BLaER1 treated with 17β-estradiol and CSF1 and Interleukin-3, amounts not matched to agents 10 nM and 100 nM (cell line): ENCODE results near the gene COMMD9.

Experiments
- H3K27ac ChIP-seq, 11 experiments: shearing (Covaris generic); formaldehyde crosslinking; 2 replicates each; pipeline ENCODE4 v1.8.1; 2022
- H3K27me3 ChIP-seq, 11 experiments: shearing (Covaris generic); formaldehyde crosslinking; 2 replicates each; pipeline ENCODE4 v1.8.1; 2022
- H3K36me3 ChIP-seq, 11 experiments: shearing (Covaris generic); formaldehyde crosslinking; 2 replicates each; pipeline ENCODE4 v1.8.1; 2022
- H3K4me1 ChIP-seq, 10 experiments: shearing (Covaris generic); formaldehyde crosslinking; 2 replicates each; pipeline ENCODE4 v1.8.1; 2022
- H3K4me2 ChIP-seq, 11 experiments: shearing (Covaris generic); formaldehyde crosslinking; 2 replicates each; pipeline ENCODE4 v1.8.1; 2022
- H3K4me3 ChIP-seq, 10 experiments: shearing (Covaris generic); formaldehyde crosslinking; 2 replicates each; pipeline ENCODE4 v1.8.1; 2022
- H3K9ac ChIP-seq, 11 experiments: shearing (Covaris generic); formaldehyde crosslinking; 2 replicates each; pipeline ENCODE4 v1.8.1; 2022
- H3K9me3 ChIP-seq, 11 experiments: shearing (Covaris generic); formaldehyde crosslinking; replicated peaks in 1 of 11; 2 replicates each; pipeline ENCODE4 v1.8.1; 2022
- H4K20me1 ChIP-seq, 11 experiments: shearing (Covaris generic); formaldehyde crosslinking; 2 replicates each; pipeline ENCODE4 v1.8.1; 2022
- Cebpa-rat ChIP-seq, 11 experiments: shearing (Covaris generic); IDR thresholded peaks; 2 replicates each; pipeline ENCODE4 v1.8.1; 2022

COMMD9 gene

GRCh38 chr11:36238881-36239280 is 50.3 kb downstream of the COMMD9 start:
- Histone ChIP-seq H3K36me3 (peaks cover 0 to 30% (median 8%) of the 10 kb centered on the region in 11 experiments; a peak in 7 of 22 replicates), H3K27ac (no peak overlapping the region), H3K9me3 (peaks cover 0 to 13% (median 0%) of the 10 kb centered on the region in 11 experiments; a peak in 2 of 22 replicates), H3K27me3 (no peaks in the 10 kb centered on the region), H3K4me1 (peaks cover 0 to 44% (median 7%) of the 10 kb centered on the region in 10 experiments; a peak in 8 of 20 replicates), H3K4me2 (peak overlapping the region in 2 of 11 experiments; percentile 18 to 32; a peak in 4 of 22 replicates), H3K9ac (no peak overlapping the region), H3K4me3 (no peak overlapping the region), H4K20me1 (no peaks in the 10 kb centered on the region)
- TF ChIP-seq Cebpa-rat (IDR thresholded peaks at IDR 0.05) = no peak

- no peak for TF ChIP-seq Cebpa-rat (IDR thresholded peaks at IDR 0.05)
- no peak overlapping the region for H3K9ac ChIP-seq
- peaks cover 0 to 44% (median 7%) of the 10 kb centered on the region in 10 experiments; a peak in 8 of 20 replicates for H3K4me1 ChIP-seq
- H3K4me3 ChIP-seq = no peak overlapping the region
- H3K36me3 ChIP-seq = peaks cover 0 to 30% (median 8%) of the 10 kb centered on the region in 11 experiments; a peak in 7 of 22 replicates
- H4K20me1 ChIP-seq = no peaks in the 10 kb centered on the region
- peak overlapping the region in 2 of 11 experiments; percentile 15 to 18; a peak in 2 of 22 replicates for H3K4me2 ChIP-seq
- H3K27me3 ChIP-seq = no peaks in the 10 kb centered on the region
- H3K9me3 ChIP-seq = peaks cover 0 to 13% (median 0%) of the 10 kb centered on the region in 11 experiments; a peak in 2 of 22 replicates
- H3K27ac ChIP-seq = no peak overlapping the region
These were observed 51.1 kb downstream of the COMMD9 start for GRCh38 chr11:36238036-36238631.

- TF ChIP-seq Cebpa-rat (IDR thresholded peaks at IDR 0.05) = no peak
- H3K4me3 ChIP-seq = no peak overlapping the region
- peaks cover 0 to 13% (median 0%) of the 10 kb centered on the region in 11 experiments; a peak in 2 of 22 replicates for H3K9me3 ChIP-seq
- H3K27ac ChIP-seq = no peak overlapping the region
- H3K36me3 ChIP-seq = peaks cover 0 to 33% (median 12%) of the 10 kb centered on the region in 11 experiments; a peak in 14 of 22 replicates
- no peak overlapping the region for H3K4me2 ChIP-seq
- peaks cover 0 to 44% (median 7%) of the 10 kb centered on the region in 10 experiments; a peak in 8 of 20 replicates for H3K4me1 ChIP-seq
- H3K9ac ChIP-seq = no peak overlapping the region
- no peaks in the 10 kb centered on the region for H4K20me1 ChIP-seq
- no peaks in the 10 kb centered on the region for H3K27me3 ChIP-seq
These were observed 51.8 kb downstream of the COMMD9 start for GRCh38 chr11:36237391-36237790.

GRCh38 chr11:36235750-36236149 is 53.5 kb downstream of the COMMD9 start:
- H3K27me3 ChIP-seq = no peaks in the 10 kb centered on the region
- H3K4me2 ChIP-seq = no peak overlapping the region
- H4K20me1 ChIP-seq = no peaks in the 10 kb centered on the region
- H3K27ac ChIP-seq = no peak overlapping the region
- peaks cover 0 to 30% (median 7%) of the 10 kb centered on the region in 10 experiments; a peak in 8 of 20 replicates for H3K4me1 ChIP-seq
- peaks cover 0 to 13% (median 0%) of the 10 kb centered on the region in 11 experiments; a peak in 2 of 22 replicates for H3K9me3 ChIP-seq
- peaks cover 3 to 50% (median 17%) of the 10 kb centered on the region in 11 experiments; a peak in 15 of 22 replicates for H3K36me3 ChIP-seq
- no peak overlapping the region for H3K4me3 ChIP-seq
- TF ChIP-seq Cebpa-rat (IDR thresholded peaks at IDR 0.05) = no peak
- H3K9ac ChIP-seq = no peak overlapping the region

DNA sequence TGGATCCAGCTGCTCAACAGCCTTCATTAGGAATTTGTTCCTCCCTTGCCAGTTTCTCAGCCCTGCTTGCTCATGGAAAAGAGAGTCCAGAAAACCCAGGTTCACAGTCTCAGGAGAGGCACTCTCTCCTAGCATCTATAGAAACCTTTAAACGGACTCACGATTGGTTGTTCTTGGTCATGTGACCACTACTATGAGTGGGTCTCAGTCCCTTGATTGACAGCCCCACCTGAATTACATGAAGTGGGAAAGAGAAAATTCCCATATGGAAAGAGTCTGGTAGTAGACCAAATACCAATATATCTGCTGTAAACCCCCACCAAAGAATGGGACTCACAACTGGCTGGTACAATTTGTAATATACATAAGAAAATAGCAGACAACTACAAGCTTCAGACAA is 54.4 kb downstream of the COMMD9 start:
- H3K4me1 ChIP-seq = peaks cover 0 to 21% (median 4%) of the 10 kb centered on the region in 10 experiments; a peak in 7 of 20 replicates
- no peak overlapping the region for H3K4me3 ChIP-seq
- H3K4me2 ChIP-seq = no peak overlapping the region
- peaks cover 0 to 5% (median 0%) of the 10 kb centered on the region in 11 experiments; a peak in 1 of 22 replicates for H4K20me1 ChIP-seq
- H3K36me3 ChIP-seq = peaks cover 10 to 59% (median 24%) of the 10 kb centered on the region in 11 experiments; a peak in 19 of 22 replicates
- H3K27me3 ChIP-seq = no peaks in the 10 kb centered on the region
- peaks cover 0 to 13% (median 0%) of the 10 kb centered on the region in 11 experiments; a peak in 2 of 22 replicates for H3K9me3 ChIP-seq
- H3K9ac ChIP-seq = no peak overlapping the region
- no peak overlapping the region for H3K27ac ChIP-seq
- no peak for TF ChIP-seq Cebpa-rat (IDR thresholded peaks at IDR 0.05)

DNA sequence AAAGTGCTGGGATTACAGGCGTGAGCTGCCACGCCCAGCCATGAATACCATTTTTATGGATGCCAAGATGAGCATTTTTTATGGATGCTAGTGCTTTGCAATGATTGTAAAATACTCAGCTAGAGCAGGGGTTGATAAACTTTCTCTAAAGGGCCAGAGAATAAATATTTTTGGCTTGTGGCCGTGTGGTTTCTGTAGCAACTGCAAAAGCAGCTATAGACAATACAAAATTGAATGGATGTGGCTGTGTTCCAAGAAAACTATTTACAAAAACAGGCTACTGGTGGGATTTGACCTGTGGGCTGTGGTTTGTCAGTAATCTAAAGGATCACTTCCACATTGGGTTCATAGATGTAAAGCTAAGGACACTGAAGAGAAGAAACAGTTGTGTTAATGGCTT is 56.0 kb downstream of the COMMD9 start:
- Histone ChIP-seq H3K4me1 (peaks cover 0 to 5% (median 0%) of the 10 kb centered on the region in 10 experiments; a peak in 3 of 20 replicates), H3K9ac (no peak overlapping the region), H3K27me3 (no peaks in the 10 kb centered on the region), H3K4me3 (no peak overlapping the region), H4K20me1 (peaks cover 0 to 5% (median 0%) of the 10 kb centered on the region in 11 experiments; a peak in 1 of 22 replicates), H3K27ac (no peak overlapping the region), H3K36me3 (peaks cover 26 to 75% (median 40%) of the 10 kb centered on the region in 11 experiments), H3K9me3 (peaks cover 0 to 10% (median 0%) of the 10 kb centered on the region in 11 experiments; a peak in 2 of 22 replicates), H3K4me2 (no peak overlapping the region)
- TF ChIP-seq Cebpa-rat (IDR thresholded peaks at IDR 0.05) = no peak

- Histone ChIP-seq H4K20me1 (peaks cover 0 to 5% (median 0%) of the 10 kb centered on the region in 11 experiments; a peak in 1 of 22 replicates), H3K4me2 (no peak overlapping the region), H3K27me3 (no peaks in the 10 kb centered on the region), H3K36me3 (peaks cover 41 to 81% (median 54%) of the 10 kb centered on the region in 11 experiments), H3K27ac (no peak overlapping the region), H3K9me3 (0 out of 22 replicates have a peak, but pooled peaks cover 0 to 3% (median 0%) of the 10 kb centered on the region in 11 experiments), H3K4me1 (no peaks in the 10 kb centered on the region), H3K4me3 (no peak overlapping the region), H3K9ac (no peak overlapping the region)
- no peak for TF ChIP-seq Cebpa-rat (IDR thresholded peaks at IDR 0.05)
These were observed 58.2 kb downstream of the COMMD9 start for GRCh38 chr11:36230779-36231699.

- H3K27me3 ChIP-seq = no peaks in the 10 kb centered on the region
These were observed 60.0 kb downstream of the COMMD9 start for GRCh38 chr11:36229091-36229705.

More at GRCh38 chr11:36229091-36229705, 60.0 kb downstream of the COMMD9 start:
- no peak for TF ChIP-seq Cebpa-rat (IDR thresholded peaks at IDR 0.05)
- Histone ChIP-seq H3K4me2 (no peak overlapping the region), H3K36me3 (peaks cover 41 to 82% (median 64%) of the 10 kb centered on the region in 11 experiments), H3K9ac (no peak overlapping the region), H3K9me3 (0 out of 22 replicates have a peak, but pooled peaks cover 0 to 3% (median 0%) of the 10 kb centered on the region in 11 experiments), H3K4me3 (no peak overlapping the region), H3K27ac (no peak overlapping the region), H4K20me1 (peaks cover 0 to 5% (median 0%) of the 10 kb centered on the region in 11 experiments; a peak in 3 of 22 replicates), H3K4me1 (no peaks in the 10 kb centered on the region)
